ENCODE data around the gene RPP25L. TPM values are rescaled to one million over a fixed set of nuclear protein-coding genes. Genes with fewer than 3 reads are reported as not detected.

RPP25L gene, protein sequence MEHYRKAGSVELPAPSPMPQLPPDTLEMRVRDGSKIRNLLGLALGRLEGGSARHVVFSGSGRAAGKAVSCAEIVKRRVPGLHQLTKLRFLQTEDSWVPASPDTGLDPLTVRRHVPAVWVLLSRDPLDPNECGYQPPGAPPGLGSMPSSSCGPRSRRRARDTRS
- total RNA-seq (2014; rRNA removed) (25.0 and 30.2 TPM in 2 replicates), Bru-seq, nascent RNA (percentile 66 among the genes with signal in this experiment), BruChase-seq, experiment 1, labeled RNA remaining after a 6-hour chase (percentile 75 among the genes with signal in this experiment), BruChase-seq, experiment 2, labeled RNA remaining after a 2-hour chase (percentile 66 among the genes with signal in this experiment)
- long read RNA-seq, transcript RPP25L-202 (2 exons, 888 nt) = major isoform, 16 of 22 reads
- long read RNA-seq, partial matches to known transcripts = 0 of 22 reads
- long read RNA-seq, other reads (novel, unspliced or antisense) = 2 of 22 reads

DNA sequence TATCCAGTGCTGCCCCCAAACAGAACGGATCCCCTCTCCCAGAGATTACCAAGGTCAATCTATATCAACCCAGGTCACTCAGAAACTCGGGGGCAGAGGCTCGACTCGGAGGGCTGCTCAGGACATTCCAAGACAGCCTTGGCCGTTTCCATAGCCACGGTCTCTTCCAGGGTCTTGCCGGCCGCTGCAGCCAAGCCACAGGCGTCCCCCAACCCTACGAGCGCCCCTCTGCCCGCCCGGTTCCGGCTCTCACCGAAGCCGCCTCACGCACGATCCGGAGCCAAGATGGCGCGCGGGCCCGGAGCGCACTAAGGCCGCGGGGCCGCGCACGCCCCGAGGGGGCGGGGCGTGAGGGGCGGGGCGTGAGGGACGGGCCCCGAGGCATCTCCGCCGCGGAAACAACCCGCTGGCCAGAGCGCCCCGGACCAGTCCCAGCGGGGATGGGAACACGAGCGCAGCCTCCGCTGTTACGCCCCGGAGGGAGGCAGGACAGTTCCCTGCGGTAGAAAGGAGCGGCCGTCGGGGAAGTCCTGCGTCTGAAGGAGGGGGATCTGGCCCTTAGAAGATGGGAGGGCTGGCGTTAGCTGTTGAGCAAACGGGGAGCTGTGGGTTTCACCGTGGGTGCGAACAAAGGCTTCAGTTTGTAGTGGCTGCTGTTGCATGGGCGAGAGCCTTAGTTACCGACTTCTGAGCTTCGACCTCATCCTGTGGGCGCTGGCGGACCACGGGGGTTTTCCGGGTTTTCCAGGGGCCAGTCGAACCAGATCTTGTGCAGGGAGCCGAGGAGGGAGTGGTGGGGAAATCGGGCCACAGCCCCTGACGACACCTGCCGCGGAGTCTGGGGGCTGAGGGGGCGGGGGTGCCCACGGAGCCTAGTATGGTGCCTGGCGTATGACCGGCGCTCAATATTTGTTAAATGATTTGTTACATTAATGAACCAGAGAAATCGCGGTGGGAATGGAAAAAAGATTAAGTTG, at the start of gene RPP25L:
Gene RPP25L, minus strand, starts transcription at position 287 of the 977 bp plus-strand sequence. CDS start 801 bp downstream, outside the sequence.
- H3K27ac ChIP-seq (ENCODE audit: low read length) = peak within 1 kb of the TSS; percentile 32; the same call in 1 of the 2 replicates
- H3K4me3 ChIP-seq (ENCODE audit: low read length) = peak within 1 kb of the TSS; percentile 87
- intact Hi-C loops (cut with micrococcal nuclease) = loop anchor here (1.0 kb wide), 1 partner anchor 8 kb away; the partner anchor contains the start of gene DCTN3
- peak; percentile 86 for DNase-seq
- H3K4me1 ChIP-seq (ENCODE audit: insufficient read depth, low read length) = peaks cover 15% of the 10 kb centered on the region; the same call in 1 of the 2 replicates
- no peaks in the 10 kb centered on the region for H3K27me3 ChIP-seq (ENCODE audit: low read length)
- peaks cover 18% of the 10 kb centered on the region for H3K79me2 ChIP-seq (ENCODE audit: low read length)
- H3K4me2 ChIP-seq (ENCODE audit: low read length) = peak within 1 kb of the TSS; percentile 96
- H3K9ac ChIP-seq (ENCODE audit: low read length) = peak within 1 kb of the TSS; percentile 97
- no peaks in the 10 kb centered on the region for H3K36me3 ChIP-seq (ENCODE audit: low read depth, low read length)
- no peaks in the 10 kb centered on the region for H3K9me3 ChIP-seq (ENCODE audit: low read length)
- H4K20me1 ChIP-seq (ENCODE audit: low read length) = no peaks in the 10 kb centered on the region
- CTCF ChIA-PET = interaction anchor here (0.7 kb wide), 1 partner anchor 17 kb away, joined by 4 read pairs; the partner anchor contains the start of gene ARID3C
- BruUV-seq (replicated peaks) = TSS peak; percentile 78
- no peaks in the 10 kb centered on the region for H3F3A ChIP-seq (ENCODE audit: low read length, unreplicated experiment)
- no peak for TF ChIP-seq EZH2phosphoT487 (IDR thresholded peaks at IDR 0.05; ENCODE audit: borderline replicate concordance, low read length)
- TF ChIP-seq, protein P1, sequence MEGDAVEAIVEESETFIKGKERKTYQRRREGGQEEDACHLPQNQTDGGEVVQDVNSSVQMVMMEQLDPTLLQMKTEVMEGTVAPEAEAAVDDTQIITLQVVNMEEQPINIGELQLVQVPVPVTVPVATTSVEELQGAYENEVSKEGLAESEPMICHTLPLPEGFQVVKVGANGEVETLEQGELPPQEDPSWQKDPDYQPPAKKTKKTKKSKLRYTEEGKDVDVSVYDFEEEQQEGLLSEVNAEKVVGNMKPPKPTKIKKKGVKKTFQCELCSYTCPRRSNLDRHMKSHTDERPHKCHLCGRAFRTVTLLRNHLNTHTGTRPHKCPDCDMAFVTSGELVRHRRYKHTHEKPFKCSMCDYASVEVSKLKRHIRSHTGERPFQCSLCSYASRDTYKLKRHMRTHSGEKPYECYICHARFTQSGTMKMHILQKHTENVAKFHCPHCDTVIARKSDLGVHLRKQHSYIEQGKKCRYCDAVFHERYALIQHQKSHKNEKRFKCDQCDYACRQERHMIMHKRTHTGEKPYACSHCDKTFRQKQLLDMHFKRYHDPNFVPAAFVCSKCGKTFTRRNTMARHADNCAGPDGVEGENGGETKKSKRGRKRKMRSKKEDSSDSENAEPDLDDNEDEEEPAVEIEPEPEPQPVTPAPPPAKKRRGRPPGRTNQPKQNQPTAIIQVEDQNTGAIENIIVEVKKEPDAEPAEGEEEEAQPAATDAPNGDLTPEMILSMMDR (conservative IDR thresholded peaks at IDR 0.05; ENCODE audit: low read depth, low read length) = no peak
- no peak for TF ChIP-seq EZH2 (IDR thresholded peaks at IDR 0.05; ENCODE audit: low read length, unreplicated experiment)
- POLR2A ChIA-PET (ENCODE audit: unreplicated experiment) = no interaction called here
- ATAC-seq = peak; percentile 91
- H3K9me2 ChIP-seq (replicated peaks; ENCODE audit: low read length) = no peaks in the 10 kb centered on the region
- peak within 1 kb of the TSS; percentile 88 for H2AFZ ChIP-seq (ENCODE audit: low read length)

DNA sequence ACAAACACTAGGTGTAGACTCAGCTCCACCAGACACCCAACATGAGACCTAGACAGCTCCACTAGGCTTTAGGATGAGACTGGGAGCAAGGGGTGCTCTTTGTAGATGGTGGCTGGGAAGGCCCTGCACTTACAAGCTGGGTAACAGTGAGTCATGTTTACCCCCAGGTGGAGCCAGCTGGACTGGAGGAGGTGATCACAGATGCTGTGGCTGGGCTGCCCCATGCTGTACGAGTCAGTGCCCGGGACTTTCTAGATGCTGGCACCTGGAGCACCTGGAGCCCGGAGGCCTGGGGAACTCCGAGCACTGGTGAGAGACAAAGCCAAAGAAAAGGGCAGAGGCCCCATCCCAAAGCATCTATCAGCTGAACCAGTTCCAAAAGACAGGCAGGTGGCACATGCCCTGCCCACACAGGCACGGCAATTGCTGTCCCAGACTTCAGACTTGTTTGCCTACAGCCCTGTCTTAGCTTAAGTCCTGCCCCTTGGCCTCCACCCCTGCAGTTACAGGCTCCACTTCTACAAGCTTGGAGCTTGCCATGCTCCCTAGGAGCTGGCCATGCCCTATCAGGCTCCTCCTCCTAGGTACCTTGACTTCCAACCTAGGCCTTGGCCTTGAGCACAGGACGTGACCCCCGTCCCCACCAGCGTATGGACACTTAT, 47.8 kb upstream of the RPP25L start:
- BruUV-seq (replicated peaks) = no TSS peak
- H3K4me1 ChIP-seq (ENCODE audit: insufficient read depth, low read length) = peaks cover 3% of the 10 kb centered on the region; the same call in 1 of the 2 replicates
- no peak overlapping the region for H3K4me3 ChIP-seq (ENCODE audit: low read length)
- POLR2A ChIA-PET (ENCODE audit: unreplicated experiment) = interaction anchor here (0.6 kb wide), 1 partner anchor 1008 kb away, joined by 13 read pairs; no protein-coding TSS in a partner anchor
- no peaks in the 10 kb centered on the region for H3K9me3 ChIP-seq (ENCODE audit: low read length)
- H2AFZ ChIP-seq (ENCODE audit: low read length) = no peak overlapping the region
- H3K36me3 ChIP-seq (ENCODE audit: low read depth, low read length) = no peaks in the 10 kb centered on the region
- H3K9me2 ChIP-seq (replicated peaks; ENCODE audit: low read length) = no peaks in the 10 kb centered on the region
- no peak overlapping the region for H3K4me2 ChIP-seq (ENCODE audit: low read length)
- no peaks in the 10 kb centered on the region for H4K20me1 ChIP-seq (ENCODE audit: low read length)
- no peaks in the 10 kb centered on the region for H3F3A ChIP-seq (ENCODE audit: low read length, unreplicated experiment)
- TF ChIP-seq EZH2phosphoT487 (IDR thresholded peaks at IDR 0.05; ENCODE audit: borderline replicate concordance, low read length) = no peak
- TF ChIP-seq, protein P1 (conservative IDR thresholded peaks at IDR 0.05; ENCODE audit: low read depth, low read length) = no peak
- TF ChIP-seq EZH2 (IDR thresholded peaks at IDR 0.05; ENCODE audit: low read length, unreplicated experiment) = no peak
- CTCF ChIA-PET = no interaction called here
- H3K27ac ChIP-seq (ENCODE audit: low read length) = no peak overlapping the region
- H3K9ac ChIP-seq (ENCODE audit: low read length) = no peak overlapping the region
- intact Hi-C loops (cut with micrococcal nuclease) = no loop called here
- H3K27me3 ChIP-seq (ENCODE audit: low read length) = no peaks in the 10 kb centered on the region
- ATAC-seq (peak; percentile 60), DNase-seq (peak; percentile 57)
- no peaks in the 10 kb centered on the region for H3K79me2 ChIP-seq (ENCODE audit: low read length)
